K562 (cell line): Measurements from ENCODE around the gene GSK3B. TPM values are rescaled to one million over a fixed set of nuclear protein-coding genes. Genes with fewer than 3 reads are reported as not detected.
A peak's percentile ranks its signal among the peaks of the same experiment; 100 is the strongest.

Experiments
- ATAC-seq: fragments of 200-7000 bp; cut with Tn5 transposase; 3 replicates; pipeline ENCODE4 v1.9.1; 2020; ENCODE audit warnings: moderate library complexity
- BruUV-seq: library from RNA; stranded (reverse); fragments of 400-500 nt; replicated peaks from 2 replicates; lab custom pipeline; 2021; lab: Mats Ljungman, UMichigan
- CTCF ChIA-PET: fragments of 300-600 bp; formaldehyde crosslinking; extraction: SDS; loops from one replicate; lab custom pipeline; 2021; ENCODE audit warnings: low intra/inter-chr PET ratio; lab: Yijun Ruan, JAX
- POLR2A ChIA-PET: fragments of 300-600, 350-650 bp; sonication (Branson Sonifier 250); formaldehyde crosslinking; extraction: SDS; loops from one replicate; lab custom pipeline; 2021; ENCODE audit warnings: antibody characterized with exemption, inconsistent platforms; lab: Yijun Ruan, JAX
- DNase-seq, 4 experiments: peaks; one replicate each; pipeline versions ENCODE4 v3.0.0 to v3.0.0-alpha.2; 2011 to 2018; ENCODE audit warnings: low spot score in 3 of 4, mixed read lengths in 3 of 4; ENCODE audit errors: extremely low read depth in 1 of 4
- FAIRE-seq: peaks from 2 replicates; lab custom pipeline; 2011; peaks lifted over from hg19 to GRCh38; lab: Jason Lieb, UNC
- H2AFZ ChIP-seq: 2 replicates; pipeline ENCODE4 v1.6.0; 2011; ENCODE audit warnings: low read depth, low read length, control low read depth, inconsistent platforms
- H3K27ac ChIP-seq: fragments of 200-600 bp; 3 replicates; pipeline ENCODE4 v1.8.0; 2011; ENCODE audit warnings: low read depth, mild to moderate bottlenecking, control low read depth, inconsistent platforms, low read length, moderate library complexity, mixed read lengths; ENCODE audit errors: extremely low read depth
- H3K27me3 ChIP-seq, 2 experiments: fragments of 300-600 bp in 1 of 2; 2 replicates in 1 of 2; 3 replicates in 1 of 2; pipeline versions ENCODE4 v1.6.0 to v1.8.0; 2011; ENCODE audit warnings: inconsistent platforms in 2 of 2, low read length in 2 of 2, mild to moderate bottlenecking in 1 of 2, mixed read lengths in 1 of 2, moderate library complexity in 1 of 2; ENCODE audit not compliant: control insufficient read depth in 2 of 2, insufficient read depth in 2 of 2
- H3K36me3 ChIP-seq: fragments of 300-600 bp; 3 replicates; pipeline ENCODE4 v1.8.0; 2011; ENCODE audit warnings: mild to moderate bottlenecking, low read length, inconsistent platforms; ENCODE audit not compliant: control insufficient read depth, insufficient read depth
- H3K4me1 ChIP-seq, 2 experiments: fragments of 200-600 bp in 1 of 2; replicated peaks in 1 of 2; 2 replicates in 1 of 2; 3 replicates in 1 of 2; pipeline versions ENCODE4 v1.5.1 to v1.8.0; 2011; ENCODE audit warnings: inconsistent platforms in 2 of 2, low read length in 2 of 2, mild to moderate bottlenecking in 1 of 2, mixed read lengths in 1 of 2, moderate library complexity in 1 of 2; ENCODE audit not compliant: control insufficient read depth in 2 of 2, insufficient read depth in 2 of 2
- H3K4me2 ChIP-seq: 2 replicates; pipeline ENCODE4 v1.6.1; 2011; ENCODE audit warnings: low read length, control low read depth, inconsistent platforms, mixed read lengths; ENCODE audit not compliant: insufficient read depth
- H3K4me3 ChIP-seq: fragments of 200-600 bp; sonication (generic), shearing (Covaris generic); 2 replicates; pipeline ENCODE4 v1.5.1; 2016; ENCODE audit warnings: control low read depth, inconsistent platforms
- H3K79me2 ChIP-seq: fragments of 200-600 bp; 3 replicates; pipeline ENCODE4 v1.8.0; 2011; ENCODE audit warnings: low read length, inconsistent platforms; ENCODE audit not compliant: control insufficient read depth, insufficient read depth
- H3K9ac ChIP-seq, 2 experiments: 2 replicates each; pipeline versions ENCODE4 v1.6.0 to v1.6.1; 2011; ENCODE audit warnings: low read depth in 2 of 2, low read length in 2 of 2, control low read depth in 1 of 2, inconsistent platforms in 1 of 2, mild to moderate bottlenecking in 1 of 2, mixed read lengths in 1 of 2; ENCODE audit not compliant: insufficient read depth in 1 of 2
- H3K9me1 ChIP-seq: one replicate; pipeline ENCODE4 v1.6.0; 2011; ENCODE audit warnings: inconsistent platforms, mild to moderate bottlenecking, low read length, moderate library complexity; ENCODE audit not compliant: control insufficient read depth, insufficient read depth
- H3K9me3 ChIP-seq: replicated peaks from 2 replicates; pipeline ENCODE4 v1.5.1; 2011; ENCODE audit warnings: low read depth, low read length, inconsistent platforms; ENCODE audit not compliant: control insufficient read depth, insufficient read depth
- H4K20me1 ChIP-seq: replicated peaks from 2 replicates; pipeline ENCODE4 v1.6.1; 2011; ENCODE audit warnings: low read length, inconsistent platforms, mixed read lengths; ENCODE audit not compliant: control insufficient read depth, insufficient read depth
- CEBPZ ChIP-seq: fragments of 150-350 bp; IDR thresholded peaks from 2 replicates; pipeline ENCODE4 v1.6.1; 2014; ENCODE audit warnings: low read depth, mild to moderate bottlenecking, low read length, borderline replicate concordance
- CTCF ChIP-seq, 3 experiments: IDR thresholded peaks in 2 of 3; conservative IDR thresholded peaks in 1 of 3; 2 replicates each; pipeline ENCODE4 v1.5.1; 2011 to 2012; ENCODE audit warnings: low read length in 3 of 3, mild to moderate bottlenecking in 3 of 3, control low read depth in 2 of 3, improper control_type of control experiment in 1 of 3, inconsistent platforms in 1 of 3, low read depth in 1 of 3, mixed read lengths in 1 of 3, moderate library complexity in 1 of 3; ENCODE audit not compliant: insufficient read depth in 2 of 3
- E2F6 ChIP-seq, 2 experiments: IDR thresholded peaks; 2 replicates each; pipeline ENCODE4 v1.6.1; 2011; ENCODE audit warnings: borderline replicate concordance in 1 of 2, control low read depth in 1 of 2, low read depth in 1 of 2, low read length in 1 of 2, mild to moderate bottlenecking in 1 of 2, mixed read lengths in 1 of 2, moderate library complexity in 1 of 2; ENCODE audit not compliant: insufficient read depth in 1 of 2, insufficient read length in 1 of 2, poor library complexity in 1 of 2, severe bottlenecking in 1 of 2; ENCODE audit errors: extremely low read depth in 1 of 2
- MBD1 ChIP-seq: fragments of 250-450 bp; sonication (Bioruptor Pico); IDR thresholded peaks from 2 replicates; pipeline ENCODE4 v1.8.0; 2022; ENCODE audit warnings: inconsistent platforms
- XRCC4 ChIP-seq: IDR thresholded peaks from one replicate; pipeline ENCODE4 v1.6.1; 2011; ENCODE audit not compliant: insufficient read depth, insufficient read length; ENCODE audit errors: extremely low read depth
- WGBS: fragments of 100-300 bp; shearing (Covaris generic); methylation state at CpG from one replicate; pipeline ENCODE4 v1.1.6; 2016; ENCODE audit warnings: low coverage, mixed read lengths; ENCODE audit not compliant: insufficient coverage; ENCODE audit errors: missing lambda C conversion rate; 5-methylcytosine and 5-hydroxymethylcytosine counted together
- in situ Hi-C: fragments of 300-500 bp; cut with MboI; formaldehyde crosslinking; loops from 4 replicates; pipeline ENCODE4 v1.15.0; 2018; ENCODE audit warnings: inconsistent platforms, mixed read lengths
- intact Hi-C: fragments of 100-400 bp; cut with micrococcal nuclease; formaldehyde crosslinking; loops from 2 replicates; pipeline ENCODE4 v1.14.2; 2022
- polyA plus RNA-seq, 8 experiments: library from polyadenylated mRNA; depleted of rRNA in 4 of 8; stranded (reverse) in 5 of 8; unstranded in 3 of 8; fragments of >200 nt; fragmentation: Nextera tagmentation in 2 of 8; fragmentation: Illumina TruSeq in 1 of 8; extraction: Ambion mirVana in 2 of 8; extraction: Trizol in 1 of 8; gene quantifications; 2 replicates each; pipeline versions ENCODE4 v1.2.1 to v1.2.3, GENCODE V29; 2011 to 2014; ENCODE audit warnings: inconsistent platforms in 1 of 8, missing spikeins in 1 of 8
- total RNA-seq, 7 experiments: library from RNA; depleted of rRNA in 6 of 7; stranded (reverse); fragments of >200 nt in 6 of 7; fragmentation: Illumina TruSeq in 2 of 7; extraction: Trizol in 2 of 7; gene quantifications; 2 replicates each; pipeline versions ENCODE4 v1.2.1 to v1.2.3, GENCODE V29; 2011 to 2021; ENCODE audit warnings: low replicate concordance in 1 of 7

Gene GSK3B
- total and polyA plus RNA-seq, 9 of the 15 experiments (the other 6 are each of a cell fraction or from before 2014, with no cell fraction given), result 4.7 to 25.0 (median 18.7) TPM

- TF ChIP-seq MBD1 (CRISPR knock-in tag), result no peak
These were observed 278.5 kb downstream of the GSK3B start (continued) for GRCh38 chr3:119815716-119816115.

GRCh38 chr3:119812491-119813058 lies 281.7 kb downstream of the GSK3B start:
- CTCF ChIA-PET, result no interaction called here
- intact Hi-C loops (loop anchor here (10.0 kb wide), 1 partner anchor 58 kb away; no protein-coding TSS in a partner anchor), in situ Hi-C loops (no loop called here)

More at GRCh38 chr3:119812491-119813058, 281.7 kb downstream of the GSK3B start:
- no peaks in the 10 kb centered on the region for H3K9me1 ChIP-seq
- POLR2A ChIA-PET, result interaction anchor here (1.0 kb wide), 1 partner anchor 12 kb away, joined by 4 read pairs; no protein-coding TSS in a partner anchor
- no peak overlapping the region for H3K9ac ChIP-seq
- BruUV-seq, result no TSS peak
- 11% methylated on average over 8 of the region's 8 CpGs for WGBS
- H3K36me3 ChIP-seq, result no peaks in the 10 kb centered on the region
- TF ChIP-seq E2F6 (IDR thresholded peaks at IDR 0.05; ENCODE audit: borderline replicate concordance in 1 of 2, extremely low read depth in 1 of 2, insufficient read depth in 1 of 2, insufficient read length in 1 of 2, low read depth in 1 of 2, low read length in 1 of 2, poor library complexity in 1 of 2, severe bottlenecking in 1 of 2) (peak in 1 of 2 experiments; percentile 50), XRCC4 (no peak), CEBPZ (no peak), CTCF (IDR thresholded peaks at IDR 0.05 in 2 of 3, conservative IDR thresholded peaks at IDR 0.05 in 1 of 3; ENCODE audit: insufficient read depth in 2 of 3, low read depth in 1 of 3, low read length in 3 of 3) (peak in 1 of 3 experiments; percentile 10; a peak in 1 of 6 replicates)
- H3K4me3 ChIP-seq, result no peak overlapping the region
- H3K79me2 ChIP-seq, result no peaks in the 10 kb centered on the region
- H3K27me3 ChIP-seq, result peaks cover 6 to 25% of the 10 kb centered on the region in 2 experiments; a peak in 4 of 5 replicates
- DNase-seq (peak in 1 of 4 experiments; percentile 13), FAIRE-seq (no peak), ATAC-seq (peak; percentile 40; the same call in 2 of the 3 replicates)
- H4K20me1 ChIP-seq, result no peaks in the 10 kb centered on the region
- H3K4me1 ChIP-seq, result peaks cover 0 to 6% of the 10 kb centered on the region in 2 experiments; a peak in 2 of 5 replicates
- H3K4me2 ChIP-seq, result no peak overlapping the region
- no peak overlapping the region for H3K27ac ChIP-seq
- H2AFZ ChIP-seq, result peak overlapping the region; percentile 50; the same call in 1 of the 2 replicates
- H3K9me3 ChIP-seq, result no peaks in the 10 kb centered on the region
